OCI-LY3 (cell line): ENCODE results near the gene IQCE.

Experiments used
- H2AFZ ChIP-seq: fragments of 200-600, 300-600 bp; shearing (Covaris generic); 2 replicates; pipeline ENCODE4 v1.6.0; 2014; ENCODE audit warnings: antibody characterized with exemption, low read depth, low read length
- H3K27ac ChIP-seq: fragments of 200-600, 300-600 bp; sonication (generic); 2 replicates; pipeline ENCODE4 v1.5.1; 2014; ENCODE audit warnings: mild to moderate bottlenecking, low read length, moderate library complexity, mixed read lengths
- H3K27me3 ChIP-seq: fragments of 200-600, 300-600 bp; sonication (generic); 2 replicates; pipeline ENCODE4 v1.6.1; 2014; ENCODE audit warnings: low read depth, low read length, mixed read lengths
- H3K36me3 ChIP-seq: fragments of 200-600, 300-600 bp; sonication (generic); replicated peaks from 2 replicates; pipeline ENCODE3; 2014; ENCODE audit warnings: low read depth, low read length, mixed read lengths
- H3K4me1 ChIP-seq: fragments of 300-600, 200-600 bp; sonication (generic); 2 replicates; pipeline ENCODE4 v1.6.1; 2014; ENCODE audit warnings: low read length, mixed read lengths
- H3K4me2 ChIP-seq: fragments of 200-600, 300-600 bp; sonication (generic); 2 replicates; pipeline ENCODE4 v1.6.1; 2014; ENCODE audit warnings: low read length, mixed read lengths
- H3K4me3 ChIP-seq: fragments of 300-600, 200-600 bp; sonication (generic); 2 replicates; pipeline ENCODE4 v1.5.1; 2014; ENCODE audit warnings: antibody characterized with exemption, mild to moderate bottlenecking, low read length, moderate library complexity
- H3K79me2 ChIP-seq: fragments of 300-600, 200-600 bp; shearing (Covaris generic); 2 replicates; pipeline ENCODE4 v1.6.1; 2014; ENCODE audit warnings: mild to moderate bottlenecking, low read length, mixed read lengths
- H3K9ac ChIP-seq: fragments of 300-600, 200-600 bp; shearing (Covaris generic); 2 replicates; pipeline ENCODE4 v1.6.0; 2014; ENCODE audit warnings: mild to moderate bottlenecking, low read length, moderate library complexity
- H3K9me3 ChIP-seq: fragments of 200-600, 300-600 bp; shearing (Covaris generic); 2 replicates; pipeline ENCODE4 v1.6.1; 2014; ENCODE audit warnings: low read length, mixed read lengths; ENCODE audit not compliant: insufficient read depth
- H4K20me1 ChIP-seq: fragments of 200-600, 300-600 bp; sonication (generic); 2 replicates; pipeline ENCODE4 v1.6.1; 2016; ENCODE audit warnings: low read length, mixed read lengths; ENCODE audit not compliant: insufficient read depth
- EZH2phosphoT487 ChIP-seq: fragments of 200-600 bp; shearing (Covaris generic); IDR thresholded peaks from 2 replicates; pipeline ENCODE4 v1.6.1; 2018; ENCODE audit warnings: antibody characterized with exemption, mixed run types, low read depth
- TF ChIP-seq, protein P1 (sequence below): fragments of 200-600, 300-600 bp; sonication (generic); IDR thresholded peaks from 2 replicates; pipeline ENCODE4 v1.5.1; 2014; ENCODE audit warnings: antibody characterized with exemption, low read length, low read depth

Gene IQCE

DNA sequence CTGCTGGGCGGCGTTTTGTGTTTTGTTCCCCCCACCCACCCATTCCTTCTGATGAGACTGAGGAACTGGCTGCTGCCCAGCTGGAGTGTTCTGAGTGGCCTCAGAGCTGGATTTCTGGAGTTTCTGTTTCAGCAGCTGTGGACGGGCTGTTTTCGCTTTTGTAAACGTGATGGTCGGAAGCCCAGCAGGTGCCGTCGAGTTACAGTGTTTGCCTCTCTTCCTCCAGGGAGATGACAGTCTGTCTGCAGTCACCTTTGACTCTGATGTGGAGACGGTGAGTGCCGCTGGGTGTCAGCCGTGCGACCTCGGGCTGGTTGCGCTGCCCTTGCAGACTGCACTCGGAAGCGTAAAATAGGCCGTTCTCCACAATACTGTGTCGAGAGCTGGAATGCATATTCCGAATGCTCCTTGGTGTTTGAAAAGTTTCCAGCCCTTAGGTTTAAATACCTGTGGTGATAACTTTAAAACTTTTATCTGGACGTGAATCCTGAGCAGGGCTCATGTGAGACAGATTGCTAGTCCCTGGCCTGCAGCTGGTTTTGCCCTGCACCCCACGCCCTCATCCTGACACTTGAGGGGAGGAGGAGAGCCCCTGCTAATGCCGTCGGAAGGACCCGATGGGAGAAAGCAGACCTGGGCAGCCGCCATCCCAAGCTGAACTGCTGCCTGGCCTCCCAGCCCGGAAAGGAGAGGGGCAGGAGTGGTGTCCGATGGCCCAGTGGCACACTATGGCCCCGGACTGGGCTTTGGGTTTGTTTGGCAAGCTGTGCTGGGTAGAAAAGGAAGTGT is 8.3 kb downstream of the IQCE start:
- peak overlapping the region; percentile 99 for H3K27ac ChIP-seq
- peaks cover 48% of the 10 kb centered on the region for H3K79me2 ChIP-seq
- peaks cover 18% of the 10 kb centered on the region for H3K36me3 ChIP-seq
- H3K4me3 ChIP-seq, result peak overlapping the region; percentile 74
- H3K9ac ChIP-seq, result peak overlapping the region; percentile 67
- H3K27me3 ChIP-seq, result no peaks in the 10 kb centered on the region
- H3K4me2 ChIP-seq, result peak overlapping the region; percentile 95
- no peaks in the 10 kb centered on the region for H4K20me1 ChIP-seq
- peaks cover 59% of the 10 kb centered on the region for H3K4me1 ChIP-seq
- H3K9me3 ChIP-seq, result no peaks in the 10 kb centered on the region
- no peak for TF ChIP-seq EZH2phosphoT487
- TF ChIP-seq, protein P1, sequence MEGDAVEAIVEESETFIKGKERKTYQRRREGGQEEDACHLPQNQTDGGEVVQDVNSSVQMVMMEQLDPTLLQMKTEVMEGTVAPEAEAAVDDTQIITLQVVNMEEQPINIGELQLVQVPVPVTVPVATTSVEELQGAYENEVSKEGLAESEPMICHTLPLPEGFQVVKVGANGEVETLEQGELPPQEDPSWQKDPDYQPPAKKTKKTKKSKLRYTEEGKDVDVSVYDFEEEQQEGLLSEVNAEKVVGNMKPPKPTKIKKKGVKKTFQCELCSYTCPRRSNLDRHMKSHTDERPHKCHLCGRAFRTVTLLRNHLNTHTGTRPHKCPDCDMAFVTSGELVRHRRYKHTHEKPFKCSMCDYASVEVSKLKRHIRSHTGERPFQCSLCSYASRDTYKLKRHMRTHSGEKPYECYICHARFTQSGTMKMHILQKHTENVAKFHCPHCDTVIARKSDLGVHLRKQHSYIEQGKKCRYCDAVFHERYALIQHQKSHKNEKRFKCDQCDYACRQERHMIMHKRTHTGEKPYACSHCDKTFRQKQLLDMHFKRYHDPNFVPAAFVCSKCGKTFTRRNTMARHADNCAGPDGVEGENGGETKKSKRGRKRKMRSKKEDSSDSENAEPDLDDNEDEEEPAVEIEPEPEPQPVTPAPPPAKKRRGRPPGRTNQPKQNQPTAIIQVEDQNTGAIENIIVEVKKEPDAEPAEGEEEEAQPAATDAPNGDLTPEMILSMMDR, result peak; percentile 43; the same call in 1 of the 2 replicates
- H2AFZ ChIP-seq, result no peak overlapping the region

DNA sequence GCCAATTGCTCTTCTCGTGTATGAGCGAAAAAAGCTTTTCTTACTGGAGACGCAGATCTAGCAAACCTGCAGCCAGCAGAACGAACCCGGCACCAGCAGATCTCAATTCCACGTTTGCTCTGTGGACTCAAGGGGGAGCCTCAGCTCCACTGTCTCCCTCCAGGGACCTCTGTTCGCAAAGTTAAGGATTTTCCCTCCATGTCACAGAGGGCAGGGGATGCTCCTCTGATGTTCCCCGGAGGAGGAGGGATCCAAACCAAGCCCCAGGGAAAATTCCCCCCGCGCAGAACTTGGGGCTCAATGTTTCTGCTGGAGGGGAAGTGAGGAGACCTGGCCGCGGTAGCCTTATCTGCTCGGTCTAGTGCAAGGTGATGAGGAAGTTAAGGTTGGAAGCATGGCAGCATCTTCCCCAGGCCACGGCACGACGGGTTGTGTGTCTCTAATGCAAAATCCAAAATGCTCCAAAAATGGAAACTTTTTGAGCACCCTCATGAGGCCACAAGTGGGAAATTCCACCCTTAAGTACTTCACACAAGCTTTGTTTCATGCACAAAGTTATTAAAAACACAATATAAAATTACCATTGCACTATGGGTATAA is 9.0 kb downstream of the IQCE start:
- peak overlapping the region; percentile 95 for H3K4me2 ChIP-seq
- no peaks in the 10 kb centered on the region for H3K9me3 ChIP-seq
- no peaks in the 10 kb centered on the region for H4K20me1 ChIP-seq
- peak overlapping the region; percentile 67 for H3K9ac ChIP-seq
- H3K36me3 ChIP-seq, result peaks cover 16% of the 10 kb centered on the region
- H3K27me3 ChIP-seq, result no peaks in the 10 kb centered on the region
- TF ChIP-seq, protein P1, result peak; percentile 48
- TF ChIP-seq EZH2phosphoT487, result no peak
- H3K79me2 ChIP-seq, result peaks cover 41% of the 10 kb centered on the region
- H3K4me1 ChIP-seq, result peaks cover 52% of the 10 kb centered on the region
- peak overlapping the region; percentile 74 for H3K4me3 ChIP-seq
- H3K27ac ChIP-seq, result peak overlapping the region; percentile 99
- peak overlapping the region; percentile 54; the same call in 1 of the 2 replicates for H2AFZ ChIP-seq

DNA sequence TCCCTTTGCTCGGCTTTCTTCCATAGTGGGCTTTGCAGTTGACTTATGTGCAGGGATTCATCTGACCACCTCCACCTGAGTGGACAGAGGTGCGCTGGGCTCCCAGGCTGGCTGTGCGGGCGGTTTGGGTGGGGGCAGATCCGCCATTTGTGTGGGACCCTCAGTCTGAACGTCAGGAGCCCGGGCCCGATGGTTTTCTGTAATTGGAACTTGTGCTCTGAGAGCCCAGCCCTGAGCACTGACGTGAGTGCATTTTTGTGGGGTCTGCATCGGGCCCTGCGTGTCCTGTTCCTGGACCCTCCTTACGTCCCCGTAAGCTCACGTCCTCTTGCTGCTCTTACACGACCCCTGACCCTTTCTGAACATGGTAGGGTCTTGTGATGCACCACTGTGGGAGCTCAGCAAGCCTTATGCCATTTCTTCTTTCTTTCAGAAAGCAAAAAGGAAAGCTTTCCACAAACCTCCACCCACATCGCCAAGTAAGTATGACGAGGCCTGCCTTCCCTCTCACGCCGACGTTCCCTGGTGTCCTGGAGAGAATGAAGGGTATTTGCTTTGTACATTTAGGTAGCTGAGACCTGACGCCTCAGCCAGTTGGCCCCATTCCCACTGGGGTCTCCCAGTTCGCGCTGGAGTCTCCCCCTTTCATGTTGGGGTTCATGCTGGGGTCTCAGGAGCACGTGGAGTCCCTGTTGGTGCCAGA is 9.9 kb downstream of the IQCE start:
- Histone ChIP-seq H3K27ac (peak overlapping the region; percentile 99), H3K9me3 (no peaks in the 10 kb centered on the region), H3K4me1 (peaks cover 48% of the 10 kb centered on the region), H4K20me1 (no peaks in the 10 kb centered on the region), H3K4me2 (peak overlapping the region; percentile 95), H3K4me3 (peak overlapping the region; percentile 74; the same call in 1 of the 2 replicates), H3K79me2 (peaks cover 33% of the 10 kb centered on the region), H3K36me3 (peaks cover 16% of the 10 kb centered on the region), H3K9ac (peak overlapping the region; percentile 67; the same call in 1 of the 2 replicates), H2AFZ (no peak overlapping the region), H3K27me3 (no peaks in the 10 kb centered on the region)
- TF ChIP-seq, protein P1, result no peak
- TF ChIP-seq EZH2phosphoT487, result no peak

DNA sequence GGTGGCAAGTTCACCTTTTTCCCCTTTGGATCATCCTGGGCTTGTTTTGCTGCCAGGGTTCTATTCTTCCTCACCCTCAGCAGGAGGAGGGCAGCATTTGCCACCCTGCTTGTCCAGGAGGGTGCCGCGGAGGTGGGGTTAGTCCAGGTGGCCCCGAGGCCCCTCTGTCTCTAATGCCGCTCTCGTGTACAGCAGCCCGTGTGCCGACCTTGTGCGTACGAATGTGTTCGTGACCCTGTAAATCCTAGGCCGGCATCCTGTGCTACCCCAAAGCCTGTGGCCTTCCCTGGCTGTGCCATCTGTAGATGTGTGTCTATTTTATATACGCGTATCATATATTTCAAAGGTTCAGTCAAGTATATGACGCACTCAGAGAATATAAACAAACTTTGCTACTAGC is 10.6 kb downstream of the IQCE start:
- H3K4me1 ChIP-seq, result peaks cover 46% of the 10 kb centered on the region
- no peak overlapping the region for H3K9ac ChIP-seq
- H3K4me2 ChIP-seq, result no peak overlapping the region
- H3K9me3 ChIP-seq, result no peaks in the 10 kb centered on the region
- H4K20me1 ChIP-seq, result no peaks in the 10 kb centered on the region
- H3K79me2 ChIP-seq, result peaks cover 27% of the 10 kb centered on the region
- H3K27me3 ChIP-seq, result no peaks in the 10 kb centered on the region
- H3K27ac ChIP-seq, result no peak overlapping the region
- no peak overlapping the region for H3K4me3 ChIP-seq
- no peak overlapping the region for H2AFZ ChIP-seq
- no peak for TF ChIP-seq EZH2phosphoT487
- TF ChIP-seq, protein P1, result no peak
- H3K36me3 ChIP-seq, result peaks cover 17% of the 10 kb centered on the region
